OCI-LY7 (cell line): ENCODE results near the gene PRKX. TPM values are rescaled to one million over a fixed set of nuclear protein-coding genes. Genes with fewer than 3 reads are reported as not detected.

Experiments
- BruUV-seq: library from RNA; stranded (reverse); fragments of 400-500 nt; replicated peaks from 2 replicates; lab custom pipeline; 2021; lab: Mats Ljungman, UMichigan
- CTCF ChIA-PET: fragments of 300-600 bp; sonication (Branson Sonifier 250); formaldehyde crosslinking; loops from one replicate; lab custom pipeline; 2022; ENCODE audit warnings: antibody characterized with exemption; ENCODE audit not compliant: unreplicated experiment; lab: Charles Lee
- POLR2A ChIA-PET: fragments of 300-600 bp; sonication (Branson Sonifier 250); formaldehyde crosslinking; loops from one replicate; lab custom pipeline; 2022; ENCODE audit warnings: antibody characterized with exemption; lab: Charles Lee
- DNase-seq: peaks from one replicate; pipeline ENCODE4 v3.0.0-alpha.2; 2015; ENCODE audit warnings: low spot score
- H2AFZ ChIP-seq: fragments of 200-600 bp; sonication (generic), shearing (Covaris generic); 2 replicates; pipeline ENCODE4 v1.6.1; 2014; ENCODE audit warnings: mild to moderate bottlenecking, antibody characterized with exemption, low read length, moderate library complexity
- H3K27ac ChIP-seq: fragments of 200-600 bp; sonication (generic); 2 replicates; pipeline ENCODE4 v1.5.1; 2014; ENCODE audit warnings: mixed run types, low read depth, mild to moderate bottlenecking, moderate library complexity, low read length, inconsistent platforms; ENCODE audit not compliant: poor library complexity, severe bottlenecking
- H3K36me3 ChIP-seq: fragments of 200-600 bp; sonication (generic); 2 replicates; pipeline ENCODE4 v1.6.1; 2014; ENCODE audit warnings: mild to moderate bottlenecking, antibody characterized with exemption, low read length, moderate library complexity, mixed read lengths; ENCODE audit not compliant: insufficient read depth
- H3K4me1 ChIP-seq: fragments of 200-600 bp; sonication (generic); 2 replicates; pipeline ENCODE4 v1.5.1; 2014; ENCODE audit warnings: mild to moderate bottlenecking, low read length; ENCODE audit not compliant: insufficient read depth, poor library complexity, severe bottlenecking
- H3K4me2 ChIP-seq: fragments of 200-600 bp; sonication (generic); 2 replicates; pipeline ENCODE4 v1.6.1; 2014; ENCODE audit warnings: mild to moderate bottlenecking, low read length
- H3K4me3 ChIP-seq: fragments of 200-600 bp; sonication (generic); 2 replicates; pipeline ENCODE4 v1.5.1; 2014; ENCODE audit warnings: mild to moderate bottlenecking, low read depth, low read length; ENCODE audit not compliant: poor library complexity, severe bottlenecking
- H3K79me2 ChIP-seq: fragments of 200-600 bp; sonication (generic); 2 replicates; pipeline ENCODE4 v1.6.1; 2016; ENCODE audit warnings: low read depth, mild to moderate bottlenecking, low read length, moderate library complexity, mixed read lengths; ENCODE audit not compliant: insufficient read depth
- H3K9me2 ChIP-seq: fragments of 200-600 bp; sonication (generic); 2 replicates; pipeline ENCODE4 v1.6.1; 2016; ENCODE audit warnings: mild to moderate bottlenecking, low read length, mixed read lengths; ENCODE audit not compliant: insufficient read depth
- H3K9me3 ChIP-seq: fragments of 200-600 bp; sonication (generic); 2 replicates; pipeline ENCODE4 v1.6.1; 2014; ENCODE audit warnings: mild to moderate bottlenecking, mixed run types, low read length, mixed read lengths
- H4K20me1 ChIP-seq: fragments of 200-600 bp; sonication (generic); 2 replicates; pipeline ENCODE4 v1.6.1; 2014; ENCODE audit warnings: mild to moderate bottlenecking, antibody characterized with exemption, low read length, moderate library complexity, mixed read lengths; ENCODE audit not compliant: insufficient read depth
- CTCF ChIP-seq: fragments of 200-600 bp; sonication (generic); conservative IDR thresholded peaks from 2 replicates; pipeline ENCODE4 v1.5.1; 2014; ENCODE audit warnings: mild to moderate bottlenecking, antibody characterized with exemption, low read length, moderate library complexity, mixed read lengths
- EZH2phosphoT487 ChIP-seq: fragments of 200-600 bp; sonication (generic); IDR thresholded peaks from 2 replicates; pipeline ENCODE4 v1.6.1; 2018; ENCODE audit warnings: low read depth, borderline replicate concordance, mild to moderate bottlenecking, mixed run types, antibody characterized with exemption, low read length, moderate library complexity, mixed read lengths
- intact Hi-C: fragments of 100-400 bp; cut with micrococcal nuclease; formaldehyde crosslinking; loops from one replicate; pipeline ENCODE4 v1.10.0; 2022; ENCODE audit not compliant: unreplicated experiment
- total RNA-seq, 2 experiments: library from RNA; depleted of rRNA in 1 of 2; stranded (reverse); fragments of >200 nt in 1 of 2; shearing (Covaris generic) in 1 of 2; gene quantifications; 2 replicates each; pipeline ENCODE4 v1.2.3, GENCODE V29; 2014 to 2022

Gene PRKX
- total RNA-seq, 2 experiments from 2014 or later = 14.6 to 23.6 TPM

GRCh38 chrX:3609810-3610209 is 103.6 kb downstream of the PRKX start:
- Histone ChIP-seq H3K4me2 (no peak overlapping the region), H3K9me2 (no peaks in the 10 kb centered on the region), H3K4me3 (no peak overlapping the region), H3K79me2 (no peaks in the 10 kb centered on the region), H3K9me3 (no peaks in the 10 kb centered on the region), H3K4me1 (no peaks in the 10 kb centered on the region), H4K20me1 (no peaks in the 10 kb centered on the region), H3K27ac (no peak overlapping the region), H2AFZ (no peak overlapping the region), H3K36me3 (no peaks in the 10 kb centered on the region)
- POLR2A ChIA-PET = no interaction called here
- no peak for DNase-seq
- TF ChIP-seq EZH2phosphoT487 (no peak), CTCF (no peak)
- intact Hi-C loops = no loop called here
- CTCF ChIA-PET = no interaction called here
- no TSS peak for BruUV-seq

- no TSS peak for BruUV-seq
- H3K9me2 ChIP-seq = no peaks in the 10 kb centered on the region
- no peaks in the 10 kb centered on the region for H3K79me2 ChIP-seq
- ChIA-PET POLR2A (interaction anchor here (0.5 kb wide), 1 partner anchor 27 kb away, joined by 3 read pairs; no protein-coding TSS in a partner anchor), CTCF (no interaction called here)
- no peak overlapping the region for H3K4me3 ChIP-seq
- H3K9me3 ChIP-seq = no peaks in the 10 kb centered on the region
- H3K4me1 ChIP-seq = no peaks in the 10 kb centered on the region
- no peaks in the 10 kb centered on the region for H3K36me3 ChIP-seq
- DNase-seq = no peak
- intact Hi-C loops = no loop called here
- no peak overlapping the region for H3K27ac ChIP-seq
- no peak for TF ChIP-seq CTCF
- no peak for TF ChIP-seq EZH2phosphoT487
- no peaks in the 10 kb centered on the region for H4K20me1 ChIP-seq
- no peak overlapping the region for H3K4me2 ChIP-seq
- no peak overlapping the region for H2AFZ ChIP-seq
Measured at GRCh38 chrX:3603026-3603661, 110.3 kb downstream of the PRKX start.

- Histone ChIP-seq H2AFZ (no peak overlapping the region), H3K9me3 (no peaks in the 10 kb centered on the region), H3K4me3 (no peak overlapping the region), H3K27ac (no peak overlapping the region), H4K20me1 (no peaks in the 10 kb centered on the region), H3K79me2 (no peaks in the 10 kb centered on the region), H3K9me2 (no peaks in the 10 kb centered on the region), H3K4me1 (no peaks in the 10 kb centered on the region), H3K4me2 (no peak overlapping the region), H3K36me3 (no peaks in the 10 kb centered on the region)
- intact Hi-C loops = no loop called here
- BruUV-seq = no TSS peak
- no peak for DNase-seq
- no peak for TF ChIP-seq CTCF
- TF ChIP-seq EZH2phosphoT487 = no peak
- POLR2A ChIA-PET = no interaction called here
- CTCF ChIA-PET = no interaction called here
Measured at GRCh38 chrX:3599802-3600430, 113.5 kb downstream of the PRKX start.
